K562 (cell line): Measurements from ENCODE around the gene MT1X. TPM values are rescaled to one million over a fixed set of nuclear protein-coding genes. Genes with fewer than 3 reads are reported as not detected.

Experiments
- MGA ChIP-seq: fragments of 450-650 bp; IDR thresholded peaks from 2 replicates; pipeline ENCODE4 v1.6.1; 2016; ENCODE audit warnings: mild to moderate bottlenecking, moderate library complexity
- polyA plus RNA-seq, 8 experiments: library from polyadenylated mRNA; depleted of rRNA in 4 of 8; stranded (reverse) in 5 of 8; unstranded in 3 of 8; fragments of >200 nt; fragmentation: Nextera tagmentation in 2 of 8; fragmentation: Illumina TruSeq in 1 of 8; extraction: Ambion mirVana in 2 of 8; extraction: Trizol in 1 of 8; gene quantifications; 2 replicates each; pipeline versions ENCODE4 v1.2.1 to v1.2.3, GENCODE V29; 2011 to 2014; ENCODE audit warnings: inconsistent platforms in 1 of 8, missing spikeins in 1 of 8
- total RNA-seq, 7 experiments: library from RNA; depleted of rRNA in 6 of 7; stranded (reverse); fragments of >200 nt in 6 of 7; fragmentation: Illumina TruSeq in 2 of 7; extraction: Trizol in 2 of 7; gene quantifications; 2 replicates each; pipeline versions ENCODE4 v1.2.1 to v1.2.3, GENCODE V29; 2011 to 2021; ENCODE audit warnings: low replicate concordance in 1 of 7

MT1X gene
- total and polyA plus RNA-seq, 9 of the 15 experiments (the other 6 are each of a cell fraction or from before 2014, with no cell fraction given), result 4.9 to 22.8 (median 8.7) TPM

DNA sequence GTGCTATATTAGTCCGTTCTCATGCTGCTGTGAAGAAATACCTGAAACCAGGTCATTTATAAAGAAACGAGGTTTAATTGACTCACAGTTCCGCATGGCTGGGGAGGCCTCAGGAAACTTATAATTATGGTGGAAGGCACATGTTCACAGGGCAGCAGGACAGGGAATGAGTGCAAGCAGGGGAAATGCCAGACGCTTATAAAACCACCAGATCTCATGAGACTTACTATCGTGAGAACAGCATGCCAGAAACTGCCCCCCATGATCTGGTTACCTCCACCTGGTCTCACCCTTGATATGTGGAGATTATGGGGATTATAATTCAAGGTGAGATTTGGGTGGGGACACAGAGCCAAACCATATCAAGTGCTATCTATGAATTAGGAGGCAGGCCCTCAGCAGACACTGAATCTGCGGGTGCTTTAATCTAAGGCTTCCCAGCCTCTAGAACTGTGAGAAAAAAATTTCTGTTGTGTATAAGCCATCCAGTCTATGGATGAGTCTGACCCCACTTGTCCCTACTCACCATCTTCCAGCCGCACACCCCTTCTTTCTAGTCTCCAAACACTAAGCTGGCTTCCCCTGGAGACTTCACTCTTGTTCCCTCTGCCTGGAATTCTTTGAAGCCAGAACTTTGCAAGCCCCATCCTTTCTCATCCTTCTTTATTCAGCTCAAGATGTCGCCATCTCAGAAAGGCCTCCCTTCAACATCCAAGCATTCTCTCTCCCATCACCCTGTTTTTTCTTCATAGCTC lies 46.9 kb downstream of the MT1X start (continued):
- 0 out of 2 replicates have a peak, but pooled peaks have one; percentile 29 for TF ChIP-seq MGA
